H1 (cell line): Measurements from ENCODE around the gene TSEN54.

Experiments used
- CEBPB ChIP-seq: IDR thresholded peaks from 2 replicates; pipeline ENCODE4 v1.6.1; 2012; ENCODE audit warnings: low read depth, low read length
- CHD1 ChIP-seq: IDR thresholded peaks from 2 replicates; pipeline ENCODE4 v1.6.1; 2012; ENCODE audit warnings: low read depth, low read length, improper control_type of control experiment
- CREB1 ChIP-seq: IDR thresholded peaks from 2 replicates; pipeline ENCODE4 v1.6.1; 2012; ENCODE audit warnings: inconsistent platforms
- EGR1 ChIP-seq: IDR thresholded peaks from 2 replicates; pipeline ENCODE4 v1.6.1; 2011; ENCODE audit warnings: low read depth, low read length, borderline replicate concordance
- EP300 ChIP-seq, 2 experiments: IDR thresholded peaks; 1 replicate in 1 of 2; 2 replicates in 1 of 2; pipeline ENCODE4 v1.6.1; 2011 to 2012; ENCODE audit warnings: low read depth in 2 of 2, low read length in 2 of 2, mild to moderate bottlenecking in 2 of 2, borderline replicate concordance in 1 of 2, inconsistent platforms in 1 of 2, moderate library complexity in 1 of 2
- EZH2 ChIP-seq: fragments of 200-600 bp; sonication (generic); IDR thresholded peaks from 2 replicates; pipeline ENCODE4 v1.7.1; 2012; ENCODE audit warnings: low read depth, mild to moderate bottlenecking, moderate library complexity, low read length, inconsistent platforms; ENCODE audit not compliant: severe bottlenecking
- GABPA ChIP-seq: IDR thresholded peaks from 2 replicates; pipeline ENCODE4 v1.6.1; 2011; ENCODE audit warnings: mild to moderate bottlenecking, low read length, moderate library complexity, borderline replicate concordance; ENCODE audit not compliant: insufficient read depth
- RFX5 ChIP-seq: IDR thresholded peaks from 2 replicates; pipeline ENCODE4 v1.6.1; 2011; ENCODE audit warnings: low read depth, low read length, improper control_type of control experiment, borderline replicate concordance
- TAF1 ChIP-seq: IDR thresholded peaks from 2 replicates; pipeline ENCODE4 v1.6.1; 2011; ENCODE audit warnings: mild to moderate bottlenecking, low read depth, low read length
- ZNF274 ChIP-seq: IDR thresholded peaks from 2 replicates; pipeline ENCODE4 v1.7.0; 2012; ENCODE audit warnings: low read length, borderline replicate concordance; ENCODE audit errors: extremely low read depth
- TF ChIP-seq, protein P1 (sequence below), 3 experiments: IDR thresholded peaks; 1 replicate in 2 of 3; 2 replicates in 1 of 3; pipeline versions ENCODE4 v1.5.1 to v1.6.1; 2011; ENCODE audit warnings: low read length in 3 of 3, mild to moderate bottlenecking in 3 of 3, inconsistent platforms in 2 of 3, low read depth in 1 of 3, moderate library complexity in 1 of 3; ENCODE audit not compliant: insufficient read depth in 1 of 3; ENCODE audit errors: control extremely low read depth in 1 of 3
- TF ChIP-seq, protein P2 (sequence below): IDR thresholded peaks from 2 replicates; pipeline ENCODE4 v1.6.1; 2012; ENCODE audit warnings: inconsistent platforms
- TF ChIP-seq, protein P3 (sequence below): IDR thresholded peaks from 2 replicates; pipeline ENCODE4 v1.6.1; 2011; ENCODE audit warnings: low read depth, mild to moderate bottlenecking, low read length; ENCODE audit not compliant: insufficient read depth

DNA sequence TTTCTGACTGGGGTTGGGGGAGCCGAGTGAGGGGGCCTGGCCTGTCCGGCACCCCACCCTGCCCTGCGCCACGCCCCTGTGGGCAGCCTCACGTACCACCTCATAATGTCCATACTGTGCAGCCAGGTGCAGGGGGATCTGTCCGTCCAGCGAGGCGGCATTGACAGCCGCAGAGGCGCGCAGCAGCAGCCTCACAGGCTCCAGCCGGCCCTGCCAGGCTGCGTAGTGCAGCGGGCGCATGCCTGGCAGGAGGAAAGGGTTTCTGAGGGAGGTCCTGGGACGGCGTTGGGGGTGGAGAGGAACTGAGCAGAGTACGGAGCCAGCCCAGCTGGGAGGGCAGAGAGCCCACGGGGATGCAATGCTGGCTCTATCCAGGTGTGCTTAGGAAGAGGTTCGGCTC is 9.4 kb upstream of the TSEN54 start:
- TF ChIP-seq, protein P1, sequence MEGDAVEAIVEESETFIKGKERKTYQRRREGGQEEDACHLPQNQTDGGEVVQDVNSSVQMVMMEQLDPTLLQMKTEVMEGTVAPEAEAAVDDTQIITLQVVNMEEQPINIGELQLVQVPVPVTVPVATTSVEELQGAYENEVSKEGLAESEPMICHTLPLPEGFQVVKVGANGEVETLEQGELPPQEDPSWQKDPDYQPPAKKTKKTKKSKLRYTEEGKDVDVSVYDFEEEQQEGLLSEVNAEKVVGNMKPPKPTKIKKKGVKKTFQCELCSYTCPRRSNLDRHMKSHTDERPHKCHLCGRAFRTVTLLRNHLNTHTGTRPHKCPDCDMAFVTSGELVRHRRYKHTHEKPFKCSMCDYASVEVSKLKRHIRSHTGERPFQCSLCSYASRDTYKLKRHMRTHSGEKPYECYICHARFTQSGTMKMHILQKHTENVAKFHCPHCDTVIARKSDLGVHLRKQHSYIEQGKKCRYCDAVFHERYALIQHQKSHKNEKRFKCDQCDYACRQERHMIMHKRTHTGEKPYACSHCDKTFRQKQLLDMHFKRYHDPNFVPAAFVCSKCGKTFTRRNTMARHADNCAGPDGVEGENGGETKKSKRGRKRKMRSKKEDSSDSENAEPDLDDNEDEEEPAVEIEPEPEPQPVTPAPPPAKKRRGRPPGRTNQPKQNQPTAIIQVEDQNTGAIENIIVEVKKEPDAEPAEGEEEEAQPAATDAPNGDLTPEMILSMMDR (IDR thresholded peaks at IDR 0.05; ENCODE audit: control extremely low read depth in 1 of 3, insufficient read depth in 1 of 3, low read depth in 1 of 3, low read length in 3 of 3), result no peak
- no peak for TF ChIP-seq GABPA
- no peak for TF ChIP-seq EZH2
- TF ChIP-seq, protein P2, sequence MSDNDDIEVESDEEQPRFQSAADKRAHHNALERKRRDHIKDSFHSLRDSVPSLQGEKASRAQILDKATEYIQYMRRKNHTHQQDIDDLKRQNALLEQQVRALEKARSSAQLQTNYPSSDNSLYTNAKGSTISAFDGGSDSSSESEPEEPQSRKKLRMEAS, result no peak
- TF ChIP-seq EP300 (IDR thresholded peaks at IDR 0.05; ENCODE audit: borderline replicate concordance in 1 of 2, low read depth in 2 of 2, low read length in 2 of 2), result no peak
- no peak for TF ChIP-seq ZNF274
- TF ChIP-seq EGR1, result no peak
- TF ChIP-seq RFX5, result no peak
- no peak for TF ChIP-seq TAF1
- TF ChIP-seq, protein P3, sequence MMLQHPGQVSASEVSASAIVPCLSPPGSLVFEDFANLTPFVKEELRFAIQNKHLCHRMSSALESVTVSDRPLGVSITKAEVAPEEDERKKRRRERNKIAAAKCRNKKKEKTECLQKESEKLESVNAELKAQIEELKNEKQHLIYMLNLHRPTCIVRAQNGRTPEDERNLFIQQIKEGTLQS, result no peak
- TF ChIP-seq CHD1, result no peak
- TF ChIP-seq CREB1, result no peak
- no peak for TF ChIP-seq CEBPB
